OCI-LY1 (cell line): ENCODE measurements around the gene MIOX.

Experiments used
- H2AFZ ChIP-seq: fragments of 200-600 bp; sonication (generic), shearing (Covaris generic); 2 replicates; pipeline ENCODE4 v1.6.0; 2014; ENCODE audit warnings: antibody characterized with exemption, mild to moderate bottlenecking, low read length
- H3F3A ChIP-seq: fragments of 200-600 bp; sonication (generic), shearing (Covaris generic); 2 replicates; pipeline ENCODE4 v1.6.0; 2014; ENCODE audit warnings: mild to moderate bottlenecking, antibody characterized with exemption, low read length, moderate library complexity; ENCODE audit not compliant: insufficient read depth
- H3K27ac ChIP-seq: fragments of 200-600 bp; sonication (generic); 2 replicates; pipeline ENCODE4 v1.5.1; 2014; ENCODE audit warnings: low read length, mixed run types, mild to moderate bottlenecking, low read depth; ENCODE audit not compliant: poor library complexity, severe bottlenecking
- H3K27me3 ChIP-seq: fragments of 200-600 bp; sonication (generic); 2 replicates; pipeline ENCODE4 v1.6.0; 2014; ENCODE audit warnings: antibody characterized with exemption, mild to moderate bottlenecking, low read length, moderate library complexity; ENCODE audit not compliant: insufficient read depth
- H3K36me3 ChIP-seq: fragments of 200-600 bp; sonication (generic); 2 replicates; pipeline ENCODE4 v1.6.1; 2014; ENCODE audit warnings: mild to moderate bottlenecking, antibody characterized with exemption, low read length, moderate library complexity, mixed read lengths; ENCODE audit not compliant: insufficient read depth
- H3K4me1 ChIP-seq: fragments of 200-600 bp; sonication (generic); 2 replicates; pipeline ENCODE4 v1.5.1; 2014; ENCODE audit warnings: mild to moderate bottlenecking, low read length, moderate library complexity; ENCODE audit not compliant: insufficient read depth, severe bottlenecking
- H3K4me2 ChIP-seq: fragments of 200-600 bp; sonication (generic), shearing (Covaris generic); 2 replicates; pipeline ENCODE4 v1.6.1; 2014; ENCODE audit warnings: low read length
- H3K4me3 ChIP-seq: fragments of 200-600 bp; sonication (generic); 2 replicates; pipeline ENCODE4 v1.5.1; 2014; ENCODE audit warnings: low read length, low read depth, mild to moderate bottlenecking, mixed read lengths; ENCODE audit not compliant: poor library complexity, severe bottlenecking
- H3K79me2 ChIP-seq: fragments of 200-600 bp; shearing (Covaris generic); 2 replicates; pipeline ENCODE4 v1.6.1; 2016; ENCODE audit warnings: mixed run types, low read length, mixed read lengths; ENCODE audit not compliant: insufficient read depth
- H3K9ac ChIP-seq: fragments of 200-600 bp; sonication (generic), shearing (Covaris generic); 2 replicates; pipeline ENCODE4 v1.6.1; 2014; ENCODE audit warnings: mild to moderate bottlenecking, low read length, mixed read lengths
- H3K9me2 ChIP-seq: fragments of 200-600 bp; sonication (generic), shearing (Covaris generic); 2 replicates; pipeline ENCODE4 v1.6.1; 2014; ENCODE audit warnings: low read depth, mild to moderate bottlenecking, low read length, mixed read lengths
- H3K9me3 ChIP-seq: fragments of 200-600 bp; shearing (Covaris generic); 2 replicates; pipeline ENCODE4 v1.6.1; 2014; ENCODE audit warnings: low read length, mixed read lengths
- H4K20me1 ChIP-seq: fragments of 200-600 bp; sonication (generic), shearing (Covaris generic); 2 replicates; pipeline ENCODE4 v1.6.0; 2016; ENCODE audit warnings: mild to moderate bottlenecking, low read length; ENCODE audit not compliant: insufficient read depth
- CTCF ChIP-seq: fragments of 200-600 bp; sonication (generic), shearing (Covaris generic); IDR thresholded peaks from 2 replicates; pipeline ENCODE4 v1.5.1; 2017; ENCODE audit warnings: mild to moderate bottlenecking, antibody characterized with exemption, low read length, moderate library complexity, mixed read lengths
- EZH2 ChIP-seq: fragments of 200-600 bp; sonication (generic), shearing (Covaris generic); IDR thresholded peaks from 2 replicates; pipeline ENCODE4 v1.8.0; 2017; ENCODE audit warnings: borderline replicate concordance, mixed run types, mild to moderate bottlenecking, antibody characterized with exemption, low read length, moderate library complexity, mixed read lengths

MIOX gene

GRCh38 chr22:50483556-50483955 lies 3.1 kb upstream of the MIOX start:
- Histone ChIP-seq H3K9me2 (no peaks in the 10 kb centered on the region), H3K9me3 (no peaks in the 10 kb centered on the region), H3K27ac (no peak overlapping the region), H3F3A (no peaks in the 10 kb centered on the region), H3K4me1 (peaks cover 28% of the 10 kb centered on the region), H4K20me1 (no peaks in the 10 kb centered on the region), H3K27me3 (peaks cover 4% of the 10 kb centered on the region; the same call in 1 of the 2 replicates), H3K4me2 (no peak overlapping the region), H3K9ac (no peak overlapping the region), H3K4me3 (no peak overlapping the region), H2AFZ (no peak overlapping the region), H3K36me3 (no peaks in the 10 kb centered on the region), H3K79me2 (no peaks in the 10 kb centered on the region)
- TF ChIP-seq EZH2 (no peak), CTCF (no peak)

DNA sequence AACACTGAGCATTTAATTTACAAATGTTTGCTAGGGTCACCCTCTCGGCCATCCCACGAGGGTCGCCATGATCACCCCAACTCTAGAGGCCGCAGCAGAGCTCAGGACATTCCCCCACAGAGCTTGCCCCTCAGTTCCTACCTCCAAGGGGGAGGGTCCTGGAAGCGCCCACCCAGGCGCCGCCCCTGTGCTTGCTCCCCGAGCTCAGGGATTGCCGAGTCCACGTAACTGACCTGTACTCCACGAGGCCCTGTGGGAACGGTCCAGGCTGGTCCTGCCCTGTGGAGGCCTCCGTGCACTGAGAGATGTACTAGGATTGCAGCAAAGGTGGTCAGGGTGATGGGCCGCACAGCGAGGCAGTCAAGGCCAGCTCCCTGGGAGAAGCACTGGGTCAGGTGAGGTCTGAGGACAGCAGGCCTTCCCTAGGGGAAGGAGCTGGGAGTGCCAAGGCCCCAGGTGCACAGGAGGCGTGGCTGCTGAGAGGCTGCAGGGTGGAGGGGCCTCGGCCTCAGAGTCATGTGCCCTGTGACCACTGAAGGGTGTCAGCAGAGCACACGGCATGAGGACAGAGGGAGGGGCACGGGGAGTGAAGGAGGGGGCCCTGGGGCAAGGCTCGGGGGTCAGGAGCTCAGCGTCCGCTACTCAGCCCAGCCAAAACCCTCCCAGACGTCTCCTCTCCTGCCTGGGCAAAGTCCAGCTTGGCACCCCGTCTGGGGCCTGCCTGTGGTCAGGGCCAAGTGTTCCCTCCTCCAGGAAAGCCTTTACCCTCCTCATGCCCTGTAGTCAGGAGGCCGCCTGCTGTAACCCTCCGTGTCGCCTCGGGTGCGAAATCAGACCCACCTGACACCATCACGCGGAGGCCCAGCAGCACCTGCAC lies 2.4 kb upstream of the MIOX start:
- Histone ChIP-seq H3K9ac (no peak overlapping the region), H3K27ac (no peak overlapping the region), H3K4me2 (no peak overlapping the region), H3K36me3 (no peaks in the 10 kb centered on the region), H3K27me3 (peaks cover 4% of the 10 kb centered on the region; the same call in 1 of the 2 replicates), H3K9me3 (no peaks in the 10 kb centered on the region), H3K79me2 (no peaks in the 10 kb centered on the region), H3F3A (no peaks in the 10 kb centered on the region), H2AFZ (no peak overlapping the region), H3K9me2 (no peaks in the 10 kb centered on the region), H3K4me1 (peaks cover 28% of the 10 kb centered on the region), H4K20me1 (no peaks in the 10 kb centered on the region), H3K4me3 (no peak overlapping the region)
- TF ChIP-seq CTCF, result no peak
- no peak for TF ChIP-seq EZH2

GRCh38 chr22:50485221-50486131 lies 1.2 kb upstream of the MIOX start:
- Histone ChIP-seq H3K4me3 (no peak overlapping the region), H3K4me1 (peaks cover 28% of the 10 kb centered on the region), H2AFZ (no peak overlapping the region), H3K4me2 (no peak overlapping the region), H3K9me2 (no peaks in the 10 kb centered on the region), H3K79me2 (no peaks in the 10 kb centered on the region), H3K9ac (no peak overlapping the region), H4K20me1 (no peaks in the 10 kb centered on the region), H3K27me3 (peaks cover 4% of the 10 kb centered on the region; the same call in 1 of the 2 replicates), H3F3A (no peaks in the 10 kb centered on the region), H3K9me3 (no peaks in the 10 kb centered on the region), H3K36me3 (no peaks in the 10 kb centered on the region), H3K27ac (no peak overlapping the region)
- no peak for TF ChIP-seq CTCF
- TF ChIP-seq EZH2, result no peak
